Measurements from ENCODE around the gene SLC22A6.

SLC22A6 gene

DNA sequence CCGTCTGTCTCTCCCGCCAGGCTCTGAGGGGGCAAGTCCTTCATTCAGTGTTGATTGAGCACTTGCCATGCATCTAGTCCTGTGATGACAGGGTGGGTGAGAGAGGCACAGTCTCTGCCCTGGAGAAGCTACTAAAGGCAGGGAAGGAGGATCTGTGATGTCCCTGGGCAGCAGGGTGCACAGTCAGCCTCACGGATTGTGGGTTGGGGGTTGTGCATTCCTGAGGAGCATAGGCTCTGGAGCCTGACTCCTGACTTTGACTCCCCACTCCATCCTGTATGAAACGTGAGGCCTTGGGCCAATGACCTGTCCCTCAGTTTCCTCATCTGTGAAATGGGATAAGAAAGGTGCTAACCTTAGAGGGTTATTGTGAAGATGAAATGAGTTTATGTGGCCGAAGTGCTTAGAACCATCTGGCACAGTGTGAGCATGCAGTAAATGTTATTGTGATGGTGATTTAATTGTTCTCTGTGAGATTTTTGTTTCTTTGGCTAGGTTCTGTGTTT lies 26.2 kb upstream of the SLC22A6 start:
- DNase-seq (ENCODE audit: low read depth in 2 of 2): no peak
- TF ChIP-seq, protein P1, sequence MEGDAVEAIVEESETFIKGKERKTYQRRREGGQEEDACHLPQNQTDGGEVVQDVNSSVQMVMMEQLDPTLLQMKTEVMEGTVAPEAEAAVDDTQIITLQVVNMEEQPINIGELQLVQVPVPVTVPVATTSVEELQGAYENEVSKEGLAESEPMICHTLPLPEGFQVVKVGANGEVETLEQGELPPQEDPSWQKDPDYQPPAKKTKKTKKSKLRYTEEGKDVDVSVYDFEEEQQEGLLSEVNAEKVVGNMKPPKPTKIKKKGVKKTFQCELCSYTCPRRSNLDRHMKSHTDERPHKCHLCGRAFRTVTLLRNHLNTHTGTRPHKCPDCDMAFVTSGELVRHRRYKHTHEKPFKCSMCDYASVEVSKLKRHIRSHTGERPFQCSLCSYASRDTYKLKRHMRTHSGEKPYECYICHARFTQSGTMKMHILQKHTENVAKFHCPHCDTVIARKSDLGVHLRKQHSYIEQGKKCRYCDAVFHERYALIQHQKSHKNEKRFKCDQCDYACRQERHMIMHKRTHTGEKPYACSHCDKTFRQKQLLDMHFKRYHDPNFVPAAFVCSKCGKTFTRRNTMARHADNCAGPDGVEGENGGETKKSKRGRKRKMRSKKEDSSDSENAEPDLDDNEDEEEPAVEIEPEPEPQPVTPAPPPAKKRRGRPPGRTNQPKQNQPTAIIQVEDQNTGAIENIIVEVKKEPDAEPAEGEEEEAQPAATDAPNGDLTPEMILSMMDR (IDR thresholded peaks at IDR 0.05; ENCODE audit: low read depth, low read length): no peak
- no peak overlapping the region for H3K4me3 ChIP-seq (replicated peaks in 1 of 2; ENCODE audit: low read depth in 2 of 2, low read length in 2 of 2)

DNA sequence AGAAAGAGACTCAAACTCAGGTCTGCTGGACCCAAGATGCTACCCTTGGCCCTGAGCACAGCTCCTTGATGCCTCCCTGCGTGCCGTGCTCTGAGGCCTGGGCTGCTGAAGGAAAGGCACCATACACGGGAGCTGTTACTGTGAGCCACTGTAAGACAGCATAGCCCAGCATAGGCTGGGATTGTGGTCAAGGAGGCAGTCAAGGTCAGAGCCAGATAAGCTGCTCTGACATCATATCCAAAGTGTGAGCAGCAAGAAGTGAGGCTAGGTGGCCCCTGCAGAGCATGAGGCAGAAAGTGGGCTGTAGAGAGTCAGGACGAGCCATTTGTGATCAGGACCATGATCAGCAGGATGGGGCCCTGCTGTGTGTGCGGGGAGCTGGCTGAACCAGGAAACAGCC lies 23.2 kb upstream of the SLC22A6 start:
- DNase-seq (ENCODE audit: low read depth in 2 of 2): no peak
- TF ChIP-seq, protein P1 (IDR thresholded peaks at IDR 0.05; ENCODE audit: low read depth, low read length): no peak
- no peak overlapping the region for H3K4me3 ChIP-seq (replicated peaks in 1 of 2; ENCODE audit: low read depth in 2 of 2, low read length in 2 of 2)

- TF ChIP-seq, protein P1 (IDR thresholded peaks at IDR 0.05; ENCODE audit: low read depth, low read length): no peak
- no peak overlapping the region for H3K4me3 ChIP-seq (replicated peaks in 1 of 2; ENCODE audit: low read depth in 2 of 2, low read length in 2 of 2)
- no peak for DNase-seq (ENCODE audit: low read depth in 2 of 2)
Measured at GRCh38 chr11:63001456-63001855, 16.7 kb upstream of the SLC22A6 start.

GRCh38 chr11:62999649-63000048 lies 14.9 kb upstream of the SLC22A6 start:
- no peak overlapping the region for H3K4me3 ChIP-seq (replicated peaks in 1 of 2; ENCODE audit: low read depth in 2 of 2, low read length in 2 of 2)
- TF ChIP-seq, protein P1 (IDR thresholded peaks at IDR 0.05; ENCODE audit: low read depth, low read length): no peak
- no peak for DNase-seq (ENCODE audit: low read depth in 2 of 2)

GRCh38 chr11:62999156-62999555 lies 14.4 kb upstream of the SLC22A6 start:
- TF ChIP-seq, protein P1 (IDR thresholded peaks at IDR 0.05; ENCODE audit: low read depth, low read length): no peak
- no peak for DNase-seq (ENCODE audit: low read depth in 2 of 2)
- H3K4me3 ChIP-seq (replicated peaks in 1 of 2; ENCODE audit: low read depth in 2 of 2, low read length in 2 of 2): no peak overlapping the region

DNA sequence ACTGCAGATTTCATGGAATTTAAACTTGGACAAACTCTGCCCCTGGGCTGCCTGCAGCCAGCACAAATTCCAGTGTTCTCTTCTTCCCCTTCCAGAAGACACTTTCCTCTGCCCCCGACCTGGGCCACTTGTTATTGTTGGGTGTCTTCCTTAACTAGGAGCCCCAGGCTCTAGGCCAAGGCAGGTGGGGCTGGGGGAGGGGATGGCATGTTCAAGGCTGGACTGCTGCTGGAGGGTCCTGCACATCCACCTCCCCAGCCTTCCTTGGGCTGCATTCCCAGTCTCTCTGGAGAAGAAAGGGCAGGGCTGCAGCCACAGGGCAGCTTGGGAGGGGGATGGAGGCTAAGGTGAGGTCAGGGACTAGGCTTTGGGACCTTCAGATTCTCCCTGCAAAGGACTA lies 11.5 kb upstream of the SLC22A6 start:
- no peak for DNase-seq (ENCODE audit: low read depth in 2 of 2)
- TF ChIP-seq, protein P1 (IDR thresholded peaks at IDR 0.05; ENCODE audit: low read depth, low read length): no peak
- no peak overlapping the region for H3K4me3 ChIP-seq (replicated peaks in 1 of 2; ENCODE audit: low read depth in 2 of 2, low read length in 2 of 2)

DNA sequence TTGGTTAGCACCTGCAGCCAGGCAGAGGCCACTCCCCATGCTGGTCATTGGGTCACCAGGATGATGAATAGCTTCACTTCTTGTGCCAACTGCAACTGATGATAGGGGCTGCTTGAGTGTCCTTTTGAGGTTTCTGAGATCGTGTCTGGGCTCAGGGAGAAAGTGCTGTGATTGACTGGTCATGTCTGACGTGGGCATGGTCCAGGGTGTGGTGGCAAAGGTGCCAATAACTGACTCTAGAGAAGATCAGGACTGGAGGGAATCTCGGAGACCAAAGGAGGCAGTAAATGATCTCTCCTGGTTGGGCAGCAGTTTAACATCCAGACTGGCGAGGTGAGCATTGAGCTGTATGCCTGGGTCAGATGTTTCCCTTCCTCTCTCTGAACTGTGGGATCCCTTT lies 10.0 kb upstream of the SLC22A6 start:
- DNase-seq (ENCODE audit: low read depth in 2 of 2): no peak
- TF ChIP-seq, protein P1 (IDR thresholded peaks at IDR 0.05; ENCODE audit: low read depth, low read length): no peak
- no peak overlapping the region for H3K4me3 ChIP-seq (replicated peaks in 1 of 2; ENCODE audit: low read depth in 2 of 2, low read length in 2 of 2)

Measured in cardiac fibroblast (primary cell).